Ishikawa (cell line): ENCODE results near the gene EHF.

Experiments used
- CEBPB ChIP-seq: IDR thresholded peaks from 2 replicates; pipeline ENCODE4 v1.6.1; 2012
- CREB1 ChIP-seq: IDR thresholded peaks from 2 replicates; pipeline ENCODE4 v1.6.1; 2012; ENCODE audit warnings: low read depth
- EGR1 ChIP-seq: IDR thresholded peaks from 2 replicates; pipeline ENCODE4 v1.6.1; 2012
- EP300 ChIP-seq: IDR thresholded peaks from 2 replicates; pipeline ENCODE4 v1.6.1; 2012; ENCODE audit warnings: borderline replicate concordance
- FOXM1 ChIP-seq: IDR thresholded peaks from 2 replicates; pipeline ENCODE4 v1.6.1; 2012; ENCODE audit warnings: low read depth, borderline replicate concordance
- MAX ChIP-seq: IDR thresholded peaks from 2 replicates; pipeline ENCODE4 v1.6.1; 2012
- NFIC ChIP-seq: IDR thresholded peaks from 2 replicates; pipeline ENCODE4 v1.6.1; 2012
- RAD21 ChIP-seq: IDR thresholded peaks from 2 replicates; pipeline ENCODE4 v1.6.1; 2012; ENCODE audit warnings: low read depth
- REST ChIP-seq: IDR thresholded peaks from 2 replicates; pipeline ENCODE4 v1.6.1; 2012; ENCODE audit warnings: low read depth, mild to moderate bottlenecking
- TAF1 ChIP-seq: IDR thresholded peaks from 2 replicates; pipeline ENCODE4 v1.6.1; 2012; ENCODE audit warnings: low read depth, mild to moderate bottlenecking
- TCF12 ChIP-seq: IDR thresholded peaks from 2 replicates; pipeline ENCODE4 v1.6.1; 2012; ENCODE audit warnings: low read depth
- TEAD4 ChIP-seq: IDR thresholded peaks from 2 replicates; pipeline ENCODE4 v1.6.1; 2012
- USF1 ChIP-seq: IDR thresholded peaks from 2 replicates; pipeline ENCODE4 v1.6.1; 2012
- YY1 ChIP-seq: IDR thresholded peaks from 2 replicates; pipeline ENCODE4 v1.6.1; 2012; ENCODE audit warnings: low read depth
- ZBTB7A ChIP-seq: IDR thresholded peaks from 2 replicates; pipeline ENCODE4 v1.6.1; 2012; ENCODE audit warnings: low read depth

Gene EHF

GRCh38 chr11:34583818-34584217, 37.1 kb upstream of the EHF start:
- TF ChIP-seq TAF1 (no peak), USF1 (no peak), FOXM1 (no peak), TEAD4 (no peak), REST (no peak)

- TF ChIP-seq CEBPB (no peak), ZBTB7A (no peak), USF1 (no peak), MAX (no peak), RAD21 (no peak), NFIC (no peak), EGR1 (no peak), REST (no peak), EP300 (no peak), TCF12 (no peak), TAF1 (no peak), CREB1 (no peak), TEAD4 (no peak), YY1 (no peak), FOXM1 (no peak)
Observed at GRCh38 chr11:34585304-34585734, 35.6 kb upstream of the EHF start.

GRCh38 chr11:34585735-34586487, 35.0 kb upstream of the EHF start:
- no peak for TF ChIP-seq CEBPB
- no peak for TF ChIP-seq YY1
- TF ChIP-seq TCF12, result no peak
- no peak for TF ChIP-seq FOXM1
- TF ChIP-seq TAF1, result no peak
- peak; percentile 46 for TF ChIP-seq MAX
- no peak for TF ChIP-seq USF1
- no peak for TF ChIP-seq EP300
- peak; percentile 91 for TF ChIP-seq RAD21
- TF ChIP-seq TEAD4, result no peak
- TF ChIP-seq EGR1, result no peak
- TF ChIP-seq CREB1, result no peak
- TF ChIP-seq NFIC, result no peak
- TF ChIP-seq REST, result no peak
- no peak for TF ChIP-seq ZBTB7A

- TF ChIP-seq TCF12 (no peak), EP300 (no peak), RAD21 (no peak), NFIC (no peak), EGR1 (no peak), REST (no peak), ZBTB7A (no peak), YY1 (no peak), CREB1 (no peak), TEAD4 (no peak), TAF1 (no peak), CEBPB (no peak), MAX (no peak), USF1 (no peak), FOXM1 (no peak)
Observed at GRCh38 chr11:34586488-34587281, 34.2 kb upstream of the EHF start.
